H1 (cell line): ENCODE results near the gene TRIM15. TPM values are rescaled to one million over a fixed set of nuclear protein-coding genes. Genes with fewer than 3 reads are reported as not detected.
A peak's percentile ranks its signal among the peaks of the same experiment; 100 is the strongest.

Experiments used
- CTCF ChIA-PET: fragments of 300-600 bp; sonication (Branson Sonifier 250); formaldehyde crosslinking; loops from one replicate; lab custom pipeline; 2021; ENCODE audit not compliant: partially characterized antibody; lab: Charles Lee
- POLR2A ChIA-PET: fragments of 300-600 bp; sonication (Branson Sonifier 250); formaldehyde crosslinking; loops from one replicate; lab custom pipeline; 2021; ENCODE audit warnings: inconsistent platforms; ENCODE audit not compliant: partially characterized antibody; lab: Charles Lee
- DNase-seq, 2 experiments: peaks; one replicate each; pipeline versions ENCODE4 v3.0.0 to v3.0.0-alpha.2; 2010 to 2022; ENCODE audit warnings: low spot score in 2 of 2, low read depth in 1 of 2, mixed read lengths in 1 of 2
- FAIRE-seq: peaks from 2 replicates; lab custom pipeline; 2011; peaks lifted over from hg19 to GRCh38; lab: Jason Lieb, UNC
- H2AFZ ChIP-seq: 2 replicates; pipeline ENCODE4 v1.8.1; 2012; ENCODE audit warnings: low read length, inconsistent platforms
- H2AK5ac ChIP-seq: 2 replicates; pipeline ENCODE4 v1.6.1; 2013; ENCODE audit warnings: low read depth, low read length
- H2BK120ac ChIP-seq: replicated peaks from 2 replicates; pipeline ENCODE3; 2013; ENCODE audit warnings: low read depth, low read length, inconsistent platforms
- H2BK12ac ChIP-seq: 2 replicates; pipeline ENCODE4 v1.6.1; 2013; ENCODE audit warnings: low read depth, low read length
- H2BK15ac ChIP-seq: 2 replicates; pipeline ENCODE4 v1.6.1; 2013; ENCODE audit warnings: low read length
- H2BK20ac ChIP-seq: 2 replicates; pipeline ENCODE4 v1.6.1; 2013; ENCODE audit warnings: low read length
- H2BK5ac ChIP-seq: 2 replicates; pipeline ENCODE4 v1.6.1; 2013; ENCODE audit warnings: low read depth, low read length
- H3K14ac ChIP-seq: 2 replicates; pipeline ENCODE4 v1.6.1; 2013; ENCODE audit warnings: inconsistent platforms; ENCODE audit not compliant: insufficient read length
- H3K18ac ChIP-seq: 2 replicates; pipeline ENCODE4 v1.6.1; 2013; ENCODE audit warnings: low read length; ENCODE audit errors: extremely low read depth
- H3K23ac ChIP-seq: 2 replicates; pipeline ENCODE4 v1.6.1; 2013; ENCODE audit warnings: inconsistent platforms; ENCODE audit not compliant: insufficient read length
- H3K23me2 ChIP-seq: 2 replicates; pipeline ENCODE4 v1.6.1; 2013; ENCODE audit warnings: low read depth, low read length
- H3K27ac ChIP-seq: 2 replicates; pipeline ENCODE4 v1.6.1; 2011; ENCODE audit warnings: low read depth, low read length, inconsistent platforms
- H3K27me3 ChIP-seq, 4 experiments: replicated peaks in 1 of 4; 1 replicate in 1 of 4; 2 replicates in 3 of 4; pipeline versions ENCODE4 v1.6.1 to v1.8.1; 2011 to 2013; ENCODE audit warnings: low read length in 3 of 4, mild to moderate bottlenecking in 3 of 4, inconsistent platforms in 2 of 4, mixed read lengths in 2 of 4, moderate library complexity in 1 of 4; ENCODE audit not compliant: control insufficient read depth in 3 of 4, insufficient read depth in 3 of 4; ENCODE audit errors: extremely low read depth in 1 of 4
- H3K36me3 ChIP-seq, 4 experiments: 2 replicates each; pipeline versions ENCODE4 v1.6.1 to v1.8.1; 2011 to 2013; ENCODE audit warnings: mild to moderate bottlenecking in 4 of 4, low read length in 3 of 4, moderate library complexity in 2 of 4, control low read depth in 1 of 4, inconsistent platforms in 1 of 4; ENCODE audit not compliant: insufficient read depth in 4 of 4, control insufficient read depth in 2 of 4
- H3K4ac ChIP-seq: replicated peaks from 2 replicates; pipeline ENCODE3; 2013; ENCODE audit warnings: low read length, low read depth, mixed read lengths, inconsistent platforms; ENCODE audit not compliant: insufficient read length
- H3K4me1 ChIP-seq, 4 experiments: replicated peaks in 1 of 4; 1 replicate in 1 of 4; 2 replicates in 3 of 4; pipeline versions ENCODE4 v1.6.1 to v1.8.1; 2011 to 2013; ENCODE audit warnings: low read length in 3 of 4, inconsistent platforms in 2 of 4, mixed read lengths in 1 of 4; ENCODE audit not compliant: insufficient read depth in 4 of 4, control insufficient read depth in 3 of 4
- H3K4me2 ChIP-seq, 2 experiments: 2 replicates each; pipeline versions ENCODE4 v1.6.1 to v1.8.1; 2011 to 2013; ENCODE audit warnings: low read depth in 2 of 2, low read length in 2 of 2, control low read depth in 1 of 2, inconsistent platforms in 1 of 2, mild to moderate bottlenecking in 1 of 2; ENCODE audit not compliant: insufficient read depth in 1 of 2
- H3K4me3 ChIP-seq, 4 experiments: fragments of 200-600, 300-600 bp in 1 of 4; sonication (generic), shearing (Covaris generic), sonication (Bioruptor Twin) in 1 of 4; 2 replicates each; pipeline versions ENCODE4 v1.5.1 to v1.8.1; 2011 to 2016; ENCODE audit warnings: low read length in 4 of 4, low read depth in 3 of 4, control low read depth in 2 of 4, inconsistent platforms in 2 of 4, mild to moderate bottlenecking in 2 of 4, mixed read lengths in 1 of 4, moderate library complexity in 1 of 4; ENCODE audit not compliant: insufficient read depth in 2 of 4; ENCODE audit errors: extremely low read depth in 1 of 4
- H3K56ac ChIP-seq: replicated peaks from 2 replicates; pipeline ENCODE3; 2013; ENCODE audit warnings: low read depth, mild to moderate bottlenecking, mixed read lengths, low read length, inconsistent platforms; ENCODE audit not compliant: insufficient read length
- H3K79me1 ChIP-seq: 2 replicates; pipeline ENCODE4 v1.6.1; 2013; ENCODE audit warnings: low read depth, low read length, control low read depth
- H3K79me2 ChIP-seq, 2 experiments: 2 replicates each; pipeline versions ENCODE4 v1.6.1 to v1.8.1; 2012 to 2013; ENCODE audit warnings: low read length in 2 of 2, mild to moderate bottlenecking in 2 of 2, inconsistent platforms in 1 of 2; ENCODE audit not compliant: insufficient read depth in 2 of 2, control insufficient read depth in 1 of 2
- H3K9ac ChIP-seq, 4 experiments: replicated peaks in 1 of 4; 1 replicate in 1 of 4; 2 replicates in 3 of 4; pipeline versions ENCODE4 v1.6.1 to v1.8.1; 2011 to 2013; ENCODE audit warnings: low read depth in 3 of 4, low read length in 3 of 4, control low read depth in 2 of 4, mild to moderate bottlenecking in 2 of 4, moderate library complexity in 2 of 4, inconsistent platforms in 1 of 4; ENCODE audit errors: extremely low read depth in 1 of 4
- H3K9me3 ChIP-seq, 2 experiments: 2 replicates each; pipeline versions ENCODE4 v1.6.1 to v1.8.1; 2012 to 2013; ENCODE audit warnings: mild to moderate bottlenecking in 2 of 2, moderate library complexity in 2 of 2, control low read depth in 1 of 2, inconsistent platforms in 1 of 2, low read depth in 1 of 2, low read length in 1 of 2, mixed read lengths in 1 of 2; ENCODE audit not compliant: insufficient read depth in 2 of 2
- H4K20me1 ChIP-seq, 2 experiments: replicated peaks in 1 of 2; 2 replicates each; pipeline versions ENCODE3 to v1.8.1; 2011 to 2013; ENCODE audit warnings: inconsistent platforms in 2 of 2, low read length in 2 of 2, mild to moderate bottlenecking in 1 of 2; ENCODE audit not compliant: insufficient read depth in 2 of 2, control insufficient read depth in 1 of 2
- H4K5ac ChIP-seq: 2 replicates; pipeline ENCODE4 v1.6.1; 2013; ENCODE audit warnings: low read length, low read depth, mixed read lengths, inconsistent platforms; ENCODE audit not compliant: insufficient read length
- H4K8ac ChIP-seq: 2 replicates; pipeline ENCODE4 v1.8.0; 2013; ENCODE audit warnings: mild to moderate bottlenecking, moderate library complexity, low read length, inconsistent platforms; ENCODE audit not compliant: insufficient read depth; ENCODE audit errors: extremely low read depth
- H4K91ac ChIP-seq: replicated peaks from 2 replicates; pipeline ENCODE3; 2013; ENCODE audit warnings: low read length, mixed read lengths, inconsistent platforms; ENCODE audit not compliant: insufficient read length
- CBX8 ChIP-seq: fragments of 300-800, 300-1000 bp; sonication (generic); IDR thresholded peaks from 2 replicates; pipeline ENCODE4 v1.7.1; 2016; ENCODE audit warnings: low read depth, low read length, borderline replicate concordance
- CEBPB ChIP-seq: IDR thresholded peaks from 2 replicates; pipeline ENCODE4 v1.6.1; 2012; ENCODE audit warnings: low read depth, low read length
- CREB1 ChIP-seq: IDR thresholded peaks from 2 replicates; pipeline ENCODE4 v1.6.1; 2012; ENCODE audit warnings: inconsistent platforms
- EGR1 ChIP-seq: IDR thresholded peaks from 2 replicates; pipeline ENCODE4 v1.6.1; 2011; ENCODE audit warnings: low read depth, low read length, borderline replicate concordance
- RFX5 ChIP-seq: IDR thresholded peaks from 2 replicates; pipeline ENCODE4 v1.6.1; 2011; ENCODE audit warnings: low read depth, low read length, improper control_type of control experiment, borderline replicate concordance
- SUZ12 ChIP-seq: fragments of 200-600 bp; sonication (generic); IDR thresholded peaks from 2 replicates; pipeline ENCODE4 v1.6.1; 2012; ENCODE audit warnings: mild to moderate bottlenecking, inconsistent platforms, low read length, moderate library complexity, mixed read lengths
- TAF1 ChIP-seq: IDR thresholded peaks from 2 replicates; pipeline ENCODE4 v1.6.1; 2011; ENCODE audit warnings: mild to moderate bottlenecking, low read depth, low read length
- TAF7 ChIP-seq: optimal IDR thresholded peaks from 2 replicates; pipeline ENCODE3; 2011; ENCODE audit warnings: low read depth, mild to moderate bottlenecking, inconsistent platforms, low read length, moderate library complexity, borderline replicate concordance
- TBP ChIP-seq: IDR thresholded peaks from 2 replicates; pipeline ENCODE4 v1.6.1; 2011; ENCODE audit warnings: low read depth, low read length, improper control_type of control experiment
- TCF12 ChIP-seq: IDR thresholded peaks from 2 replicates; pipeline ENCODE4 v1.6.1; 2011; ENCODE audit warnings: low read depth, mild to moderate bottlenecking, low read length
- WGBS, 2 experiments: shearing (Covaris generic) in 1 of 2; methylation state at CpG; one replicate each; pipeline versions ENCODE4 v1.1.6 to v1.1.7; 2013 to 2015; ENCODE audit warnings: low lambda C conversion rate in 2 of 2, mixed read lengths in 2 of 2, inconsistent platforms in 1 of 2, low coverage in 1 of 2, missing lambda C conversion rate in 1 of 2; ENCODE audit not compliant: insufficient replicate concordance in 2 of 2, insufficient coverage in 1 of 2, insufficient read length in 1 of 2; ENCODE audit errors: extremely low coverage in 1 of 2, missing lambda C conversion rate in 1 of 2; 5-methylcytosine and 5-hydroxymethylcytosine counted together
- polyA plus RNA-seq, 7 experiments: library from polyadenylated mRNA; depleted of rRNA in 3 of 7; stranded (reverse) in 5 of 7; unstranded in 2 of 7; fragments of >200 nt in 5 of 7; fragments of 200-250 nt in 2 of 7; gene quantifications; 1 replicate in 5 of 7; 2 replicates in 1 of 7; 4 replicates in 1 of 7; pipeline versions ENCODE4 v1.2.1 to v1.2.3, GENCODE V29; 2011 to 2013; ENCODE audit warnings: missing spikeins in 2 of 7, mixed read lengths in 2 of 7
- total RNA-seq: library from RNA; stranded (reverse); fragmentation: NEBNext Ultra II Directional; extraction: Animal tissue kit (Norgen Biotek cat#: 25700); gene quantifications from 2 replicates; pipeline ENCODE4 v1.2.1, GENCODE V29; 2021
- TF ChIP-seq, protein P1 (sequence below): IDR thresholded peaks from 2 replicates; pipeline ENCODE4 v1.6.1; 2012; ENCODE audit warnings: inconsistent platforms

Gene TRIM15
- total and polyA plus RNA-seq, 2 of the 8 experiments (the other 6 are each of a cell fraction or from before 2014, with no cell fraction given), result 0.18 to 0.48 TPM

- Histone ChIP-seq H2BK12ac (peak within 1 kb of the TSS; percentile 86; the same call in 1 of the 2 replicates), H3K36me3 (no peaks in the 10 kb centered on the region; a peak in 1 of 8 replicates), H2AK5ac (no peak within 1 kb of the TSS; the same call in 1 of the 2 replicates), H3K9ac (peak within 1 kb of the TSS; percentile 76 to 99 (median 90)), H3K18ac (peak within 1 kb of the TSS; percentile 97), H3K4me1 (peaks cover 2 to 10% (median 5%) of the 10 kb centered on the region in 4 experiments; a peak in 4 of 7 replicates), H3K9me3 (no peaks in the 10 kb centered on the region), H3K23ac (no peak within 1 kb of the TSS), H3K4me3 (peak within 1 kb of the TSS; percentile 87 to 97 (median 94)), H3K56ac (peak within 1 kb of the TSS; percentile 42), H2BK20ac (0 out of 2 replicates have a peak within 1 kb of the TSS, but pooled peaks have one; percentile 61), H4K8ac (peak within 1 kb of the TSS; percentile 97), H3K27ac (peak within 1 kb of the TSS; percentile 95), H4K20me1 (peaks cover 0 to 9% of the 10 kb centered on the region in 2 experiments), H2BK15ac (peak within 1 kb of the TSS; percentile 92), H3K79me1 (peaks cover 12% of the 10 kb centered on the region; the same call in 1 of the 2 replicates), H3K14ac (no peak within 1 kb of the TSS), H2BK5ac (peak within 1 kb of the TSS; percentile 95), H3K4me2 (peak within 1 kb of the TSS; percentile 80 to 86), H3K23me2 (peaks cover 16% of the 10 kb centered on the region), H3K4ac (peak within 1 kb of the TSS; percentile 44), H2AFZ (peak within 1 kb of the TSS; percentile 69), H2BK120ac (peak within 1 kb of the TSS; percentile 6), H3K79me2 (peaks cover 0 to 39% of the 10 kb centered on the region in 2 experiments; a peak in 3 of 4 replicates), H4K91ac (peak within 1 kb of the TSS; percentile 92), H4K5ac (peak within 1 kb of the TSS; percentile 87), H3K27me3 (no peaks in the 10 kb centered on the region; a peak in 1 of 7 replicates)
- POLR2A ChIA-PET, result interaction anchor here (0.8 to 2.1 kb wide), 13 partner anchors 10 to 588 kb away, joined by 3 to 17 read pairs (median 4); partner anchors contain the start of genes PPP1R11 and TRIM39
- CTCF ChIA-PET, result interaction anchor here (0.6 to 1.6 kb wide), 4 partner anchors 14 to 145 kb away, joined by 3 to 4 read pairs (median 3); no protein-coding TSS in a partner anchor
- 1% methylated on average over 55 of the region's 59 CpGs; no CpG with 5 or more reads in 1 of the 2 experiments for WGBS, 2 experiments
- FAIRE-seq (no peak), DNase-seq (peak; percentile 89 to 96)
- TF ChIP-seq CEBPB (no peak), EGR1 (no peak), SUZ12 (no peak), CREB1 (peak; percentile 92), CBX8 (no peak), TBP (peak; percentile 67), TAF1 (peak; percentile 91), TAF7 (peak; percentile 33), RFX5 (peak; percentile 98), TCF12 (no peak)
- TF ChIP-seq, protein P1, sequence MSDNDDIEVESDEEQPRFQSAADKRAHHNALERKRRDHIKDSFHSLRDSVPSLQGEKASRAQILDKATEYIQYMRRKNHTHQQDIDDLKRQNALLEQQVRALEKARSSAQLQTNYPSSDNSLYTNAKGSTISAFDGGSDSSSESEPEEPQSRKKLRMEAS, result peak; percentile 73
These were observed 49.7 kb downstream of the TRIM15 start, which contains the start of gene TRIM26 for GRCh38 chr6:30212865-30213666. TRIM26 (minus strand) TSS chr6:30213406; CDS start chr6:30199103, 14,303 bp downstream.
